ENCODE data around the gene NRARP. TPM values are rescaled to one million over a fixed set of nuclear protein-coding genes. Genes with fewer than 3 reads are reported as not detected.

NRARP gene
- total and polyA plus RNA-seq, 2 of the 8 experiments (the other 6 are each of a cell fraction or from before 2014, with no cell fraction given): 32.5 to 37.2 TPM

DNA sequence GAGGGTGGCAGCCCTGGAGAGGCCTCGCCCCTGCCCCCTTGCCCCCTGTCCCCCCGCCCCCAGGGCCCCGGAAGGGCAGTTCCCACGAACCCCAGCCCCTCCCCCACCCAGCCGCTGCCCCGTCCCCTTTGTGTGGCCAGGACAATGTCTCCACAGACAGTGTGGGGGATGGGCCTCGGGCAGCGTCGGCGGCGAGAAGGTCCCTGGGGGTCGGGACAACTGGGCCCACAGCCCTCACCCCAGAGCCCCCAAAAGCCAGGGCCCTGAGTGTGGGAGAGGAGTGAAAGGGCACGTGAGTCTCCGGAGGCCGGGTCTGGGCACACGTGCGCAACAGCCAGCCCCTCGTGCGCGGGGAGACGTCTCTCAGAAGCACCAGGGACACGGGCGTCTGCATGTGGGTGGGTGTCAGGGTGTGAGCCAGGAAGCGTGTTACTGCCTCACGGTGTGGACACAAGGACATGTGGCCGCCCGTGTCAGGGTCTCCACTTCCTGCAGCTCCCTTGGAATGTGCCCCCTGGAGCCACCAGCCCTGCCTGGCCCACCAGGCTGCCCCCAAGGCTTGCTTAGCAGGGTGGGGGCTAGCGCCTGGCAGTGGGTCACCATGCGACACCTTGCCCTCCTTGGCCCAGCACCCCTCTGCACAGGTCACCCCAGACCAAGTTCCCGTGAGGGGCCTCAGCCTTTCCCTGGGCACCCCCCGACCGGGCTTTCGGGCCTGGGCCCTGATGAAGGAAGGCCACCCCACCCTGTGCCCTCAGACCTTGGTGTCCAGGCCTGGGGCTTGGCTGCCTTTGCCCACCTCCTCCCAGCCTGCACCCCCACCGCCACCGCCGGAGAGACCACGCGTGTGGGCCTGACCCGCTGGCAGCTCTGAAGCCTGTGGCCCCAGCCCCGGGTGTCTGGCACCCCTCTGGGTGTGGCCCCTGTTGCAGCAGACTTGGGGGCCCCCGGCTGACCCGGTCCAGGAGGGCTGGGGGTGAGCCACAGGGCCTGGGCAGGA, 12.8 kb upstream of the NRARP start:
- Histone ChIP-seq H2BK20ac (ENCODE audit: low read length) (peak overlapping the region; percentile 72; the same call in 1 of the 2 replicates), H3K23ac (ENCODE audit: insufficient read length) (no peak overlapping the region), H3K4me1 (replicated peaks in 1 of 4; ENCODE audit: control insufficient read depth in 3 of 4, insufficient read depth in 4 of 4, low read length in 3 of 4) (peaks cover 0 to 22% (median 13%) of the 10 kb centered on the region in 4 experiments; a peak in 6 of 7 replicates), H3K18ac (ENCODE audit: extremely low read depth, low read length) (peak overlapping the region; percentile 60), H3K79me2 (ENCODE audit: control insufficient read depth in 1 of 2, insufficient read depth in 2 of 2, low read length in 2 of 2) (no peaks in the 10 kb centered on the region), H2BK120ac (replicated peaks; ENCODE audit: low read depth, low read length) (peak overlapping the region; percentile 64), H3K4me3 (ENCODE audit: extremely low read depth in 1 of 4, insufficient read depth in 2 of 4, low read depth in 3 of 4, low read length in 4 of 4) (peak overlapping the region in 2 of 4 experiments; percentile 5 to 58; a peak in 2 of 8 replicates), H3K14ac (ENCODE audit: insufficient read length) (no peak overlapping the region), H4K20me1 (replicated peaks in 1 of 2; ENCODE audit: control insufficient read depth in 1 of 2, insufficient read depth in 2 of 2, low read length in 2 of 2) (no peaks in the 10 kb centered on the region), H3K36me3 (ENCODE audit: control insufficient read depth in 2 of 4, insufficient read depth in 4 of 4, low read length in 3 of 4) (no peaks in the 10 kb centered on the region), H3K4ac (replicated peaks; ENCODE audit: insufficient read length, low read depth, low read length) (peak overlapping the region; percentile 69), H3K9ac (replicated peaks in 1 of 4; ENCODE audit: extremely low read depth in 1 of 4, low read depth in 3 of 4, low read length in 3 of 4) (no peak overlapping the region), H3K56ac (replicated peaks; ENCODE audit: insufficient read length, low read depth, low read length) (peak overlapping the region; percentile 46), H2AK5ac (ENCODE audit: low read depth, low read length) (0 out of 2 replicates have a peak overlapping the region, but pooled peaks have one; percentile 82), H4K91ac (replicated peaks; ENCODE audit: insufficient read length, low read length) (peak overlapping the region; percentile 93), H4K8ac (ENCODE audit: extremely low read depth, insufficient read depth, low read length) (no peak overlapping the region; the same call in 1 of the 2 replicates), H3K27ac (ENCODE audit: low read depth, low read length) (no peak overlapping the region), H4K5ac (ENCODE audit: insufficient read length, low read depth, low read length) (no peak overlapping the region), H3K23me2 (ENCODE audit: low read depth, low read length) (no peaks in the 10 kb centered on the region; the same call in 1 of the 2 replicates), H3K9me3 (ENCODE audit: insufficient read depth in 2 of 2, low read depth in 1 of 2, low read length in 1 of 2) (no peaks in the 10 kb centered on the region), H2BK5ac (ENCODE audit: low read depth, low read length) (peak overlapping the region; percentile 85; the same call in 1 of the 2 replicates), H3K4me2 (ENCODE audit: insufficient read depth in 1 of 2, low read depth in 2 of 2, low read length in 2 of 2) (no peak overlapping the region), H2AFZ (ENCODE audit: low read length) (no peak overlapping the region), H2BK12ac (ENCODE audit: low read depth, low read length) (peak overlapping the region; percentile 92; the same call in 1 of the 2 replicates), H2BK15ac (ENCODE audit: low read length) (no peak overlapping the region), H3K27me3 (replicated peaks in 1 of 4; ENCODE audit: control insufficient read depth in 3 of 4, extremely low read depth in 1 of 4, insufficient read depth in 3 of 4, low read length in 3 of 4) (peaks cover 0 to 4% (median 0%) of the 10 kb centered on the region in 4 experiments; a peak in 2 of 7 replicates), H3K79me1 (ENCODE audit: low read depth, low read length) (no peaks in the 10 kb centered on the region)
- POLR2A ChIA-PET (ENCODE audit: partially characterized antibody): interaction anchor here (11.9 kb wide), 1 partner anchor 14 kb away, joined by 129 read pairs; the partner anchor contains the start of gene NRARP
- FAIRE-seq (no peak), DNase-seq (ENCODE audit: low read depth in 1 of 2, low spot score in 2 of 2) (no peak)
- WGBS, 2 experiments (ENCODE audit: extremely low coverage in 1 of 2, insufficient coverage in 1 of 2, insufficient read length in 1 of 2, insufficient replicate concordance in 2 of 2, low coverage in 1 of 2, low lambda C conversion rate in 2 of 2, missing lambda C conversion rate in 1 of 2): 89% methylated on average over 30 of the region's 42 CpGs; no CpG with 5 or more reads in 1 of the 2 experiments
- CTCF ChIA-PET (ENCODE audit: partially characterized antibody): interaction anchor here (5.7 kb wide), 1 partner anchor 12 kb away, joined by 55 read pairs; the partner anchor contains the start of gene NRARP
- TF ChIP-seq TEAD4 (IDR thresholded peaks at IDR 0.05; ENCODE audit: low read depth, low read length) (no peak), NANOG (IDR thresholded peaks at IDR 0.05; ENCODE audit: insufficient read depth, low read depth, low read length, poor library complexity, severe bottlenecking) (no peak), RNF2 (IDR thresholded peaks at IDR 0.05; ENCODE audit: borderline replicate concordance, low read depth, low read length, missing control alignments, poor library complexity, severe bottlenecking) (no peak), TCF12 (IDR thresholded peaks at IDR 0.05; ENCODE audit: low read depth, low read length) (no peak), CBX5 (IDR thresholded peaks at IDR 0.05; ENCODE audit: low read depth, low read length) (no peak), KDM4A (IDR thresholded peaks at IDR 0.05; ENCODE audit: low read depth, low read length, severe bottlenecking) (no peak), FOSL1 (IDR thresholded peaks at IDR 0.05; ENCODE audit: insufficient read depth, low read depth, low read length) (no peak), SRF (IDR thresholded peaks at IDR 0.05; ENCODE audit: low read depth, low read length) (no peak)
- TF ChIP-seq, protein P1, sequence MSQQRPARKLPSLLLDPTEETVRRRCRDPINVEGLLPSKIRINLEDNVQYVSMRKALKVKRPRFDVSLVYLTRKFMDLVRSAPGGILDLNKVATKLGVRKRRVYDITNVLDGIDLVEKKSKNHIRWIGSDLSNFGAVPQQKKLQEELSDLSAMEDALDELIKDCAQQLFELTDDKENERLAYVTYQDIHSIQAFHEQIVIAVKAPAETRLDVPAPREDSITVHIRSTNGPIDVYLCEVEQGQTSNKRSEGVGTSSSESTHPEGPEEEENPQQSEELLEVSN (IDR thresholded peaks at IDR 0.05): no peak
